Right renal pelvis (tissue), 4 donors: ENCODE results near the gene HMCN1. TPM values are rescaled to one million over a fixed set of nuclear protein-coding genes. Genes with fewer than 3 reads are reported as not detected.

Source experiments
- DNase-seq, 4 donors: peaks; one replicate each; pipeline ENCODE4 v3.0.0-alpha.2; 2013; ENCODE audit warnings: low read depth in 4 of 4, low spot score in 3 of 4, missing footprints in 1 of 4
- polyA plus RNA-seq, 4 donors: library from polyadenylated mRNA; unstranded; fragments of 120-200 nt; gene quantifications; one replicate each; pipeline ENCODE4 v1.2.1, GENCODE V29; 2013; ENCODE audit not compliant: insufficient read length in 4 of 4

The HMCN1 gene
- polyA plus RNA-seq, 4 donors, result 42.8 to 49.6 (median 46.6) TPM

- DNase-seq, result no peak
Measured at GRCh38 chr1:185795181-185795580, 61.0 kb downstream of the HMCN1 start.

- no peak for DNase-seq
Measured at GRCh38 chr1:185798505-185798904, 64.3 kb downstream of the HMCN1 start.

- DNase-seq, result no peak
Measured at GRCh38 chr1:185803241-185803640, 69.0 kb downstream of the HMCN1 start.

DNA sequence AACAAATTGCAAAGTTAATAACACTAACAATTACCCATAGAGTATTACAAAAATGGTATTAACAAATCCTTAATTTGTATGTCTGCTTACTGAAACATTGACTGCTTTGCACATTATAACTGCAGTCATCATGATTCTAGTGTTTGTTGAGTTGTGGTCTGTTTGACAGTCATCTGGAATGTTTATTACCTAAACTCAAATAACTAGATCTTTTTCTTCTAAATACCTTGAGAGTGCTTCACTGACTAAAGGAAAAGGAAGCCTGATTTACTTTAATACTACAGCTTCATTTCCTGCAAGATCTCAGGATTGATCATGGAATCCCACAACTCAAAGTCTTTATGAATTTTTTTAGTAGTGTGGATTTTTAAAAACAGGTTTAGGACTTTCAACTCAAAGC is 70.0 kb downstream of the HMCN1 start:
- DNase-seq, result no peak

GRCh38 chr1:185804608-185805007 is 70.4 kb downstream of the HMCN1 start:
- DNase-seq, result no peak

DNA sequence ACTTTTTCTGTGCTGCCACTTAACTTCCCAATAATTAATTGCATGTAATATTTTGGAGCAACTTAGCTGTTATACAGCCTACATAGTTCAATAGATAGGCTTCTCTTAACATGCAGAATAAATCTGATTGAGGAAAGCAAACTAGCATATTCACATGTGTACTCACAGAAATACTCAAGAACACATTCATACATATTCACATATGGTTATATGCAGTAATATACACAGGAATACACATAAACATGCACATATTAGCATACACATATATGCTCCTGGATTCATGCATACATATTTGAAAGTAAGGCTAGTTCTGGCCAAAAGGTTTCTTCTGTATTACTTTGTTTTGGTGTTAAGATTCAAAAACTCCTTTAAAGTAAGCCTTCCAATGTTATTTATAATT is 73.1 kb downstream of the HMCN1 start:
- DNase-seq, result no peak

DNA sequence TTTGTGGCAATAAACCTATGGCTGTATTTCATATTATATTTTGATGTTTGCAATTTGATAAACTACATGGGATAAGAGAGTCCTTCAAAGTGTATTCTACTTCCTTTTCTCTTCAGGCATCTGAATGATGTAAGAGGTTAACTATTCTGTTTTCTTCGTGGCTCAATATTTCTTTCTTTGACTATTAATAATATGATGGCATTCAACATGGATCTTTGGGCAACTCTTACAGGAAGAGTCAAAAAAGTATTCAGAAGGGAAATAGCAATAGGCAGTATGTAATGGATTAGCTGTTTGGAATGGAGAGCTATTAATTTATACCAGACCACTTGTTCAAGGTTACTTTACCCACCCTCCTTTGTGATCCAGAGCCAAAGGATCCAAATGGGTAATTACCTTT is 74.4 kb downstream of the HMCN1 start:
- DNase-seq, result no peak

DNA sequence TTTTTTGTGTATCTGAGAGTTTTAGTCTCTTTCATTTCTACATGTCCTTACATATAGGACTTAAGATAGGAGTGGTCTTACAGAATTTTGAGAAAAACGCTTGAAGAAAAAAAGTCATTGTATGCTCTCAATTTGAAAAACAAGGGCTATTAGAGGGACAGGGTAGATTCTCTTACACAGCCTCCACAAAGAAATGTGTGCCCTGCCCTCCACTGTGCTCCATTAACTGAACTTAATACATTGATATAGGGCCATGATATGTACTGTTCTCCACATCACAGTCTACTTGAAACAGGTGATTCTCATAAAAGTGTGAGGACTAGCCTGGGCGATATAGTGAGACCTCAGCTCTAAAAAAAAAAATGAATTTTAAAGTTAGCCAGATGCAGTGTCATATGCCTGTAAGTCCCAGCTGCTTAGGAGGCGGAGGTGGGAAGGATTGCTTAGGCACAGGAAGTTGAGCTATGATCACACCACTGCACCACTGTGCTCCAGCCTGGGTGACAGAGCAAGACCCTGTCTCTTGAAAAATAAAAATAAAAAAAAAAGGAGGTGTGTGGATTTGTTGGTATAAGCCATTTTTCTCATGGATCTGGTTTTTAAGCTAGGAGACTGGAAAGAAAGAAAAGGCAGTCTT is 77.0 kb downstream of the HMCN1 start:
- no peak for DNase-seq

- DNase-seq, result no peak
Measured at GRCh38 chr1:185812934-185813333, 78.7 kb downstream of the HMCN1 start.

DNA sequence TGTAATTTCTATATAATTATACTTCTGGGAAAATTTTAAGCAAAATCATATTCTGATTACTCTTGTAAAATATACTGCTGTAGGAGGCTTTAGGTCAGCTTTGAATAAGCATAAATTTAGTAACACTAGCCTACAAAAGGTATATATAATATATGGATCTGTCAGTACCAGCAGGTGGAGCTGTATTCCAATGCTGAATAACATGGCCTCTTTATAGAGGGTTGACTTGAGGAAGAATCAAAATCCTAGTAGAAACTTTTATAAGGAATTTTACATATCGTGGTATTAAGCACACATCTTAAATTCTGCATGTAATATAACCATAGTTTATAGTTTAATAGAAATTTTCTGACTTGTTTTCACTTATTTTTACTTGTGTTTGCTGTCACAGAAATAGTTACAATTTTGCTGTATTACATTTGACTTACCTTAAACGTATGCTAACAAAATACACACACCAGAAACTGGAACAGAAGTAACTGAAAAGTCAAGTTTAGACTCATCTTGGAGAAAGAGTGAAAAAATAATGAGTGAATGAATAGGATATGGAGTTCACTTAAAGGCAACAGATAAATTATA is 79.3 kb downstream of the HMCN1 start:
- peak in 2 of 4 donors; percentile 24 to 27 for DNase-seq

DNA sequence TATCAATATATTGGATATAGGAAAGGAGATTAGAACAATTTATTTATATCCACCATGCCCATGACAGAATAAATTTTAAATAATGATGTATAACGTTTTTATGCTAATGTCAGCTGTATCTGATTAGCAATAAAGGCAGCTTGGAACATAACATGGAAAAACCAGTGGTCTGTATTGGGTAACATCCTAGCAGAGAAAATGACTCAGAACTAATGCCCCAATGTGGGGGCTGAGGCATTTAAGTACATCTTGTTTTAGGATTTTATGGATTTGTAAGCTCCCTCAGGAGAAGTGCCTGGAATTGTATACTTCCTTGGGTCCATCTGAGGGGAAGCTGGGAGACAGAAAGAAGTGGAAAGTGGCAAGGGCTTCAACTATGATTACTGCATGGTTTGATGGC is 82.3 kb downstream of the HMCN1 start:
- no peak for DNase-seq

DNA sequence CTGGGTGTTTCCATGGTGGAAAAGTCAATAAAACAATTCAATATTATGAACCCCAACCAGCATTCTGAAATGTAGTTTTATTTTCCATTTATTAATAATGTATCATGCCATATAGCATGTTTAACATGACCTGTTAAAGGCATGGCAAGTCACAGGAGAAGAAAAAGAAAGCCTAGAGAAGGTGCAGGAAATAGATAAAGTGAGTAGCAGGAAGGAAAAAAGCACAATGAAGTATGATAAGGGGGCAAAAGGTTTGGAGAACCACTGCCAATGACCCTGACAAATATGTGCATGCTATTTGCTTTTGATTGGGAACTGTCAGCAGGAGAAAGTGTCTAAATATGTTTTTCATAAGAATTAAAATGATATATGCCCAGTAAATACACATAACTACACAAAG is 85.6 kb downstream of the HMCN1 start:
- DNase-seq, result no peak

DNA sequence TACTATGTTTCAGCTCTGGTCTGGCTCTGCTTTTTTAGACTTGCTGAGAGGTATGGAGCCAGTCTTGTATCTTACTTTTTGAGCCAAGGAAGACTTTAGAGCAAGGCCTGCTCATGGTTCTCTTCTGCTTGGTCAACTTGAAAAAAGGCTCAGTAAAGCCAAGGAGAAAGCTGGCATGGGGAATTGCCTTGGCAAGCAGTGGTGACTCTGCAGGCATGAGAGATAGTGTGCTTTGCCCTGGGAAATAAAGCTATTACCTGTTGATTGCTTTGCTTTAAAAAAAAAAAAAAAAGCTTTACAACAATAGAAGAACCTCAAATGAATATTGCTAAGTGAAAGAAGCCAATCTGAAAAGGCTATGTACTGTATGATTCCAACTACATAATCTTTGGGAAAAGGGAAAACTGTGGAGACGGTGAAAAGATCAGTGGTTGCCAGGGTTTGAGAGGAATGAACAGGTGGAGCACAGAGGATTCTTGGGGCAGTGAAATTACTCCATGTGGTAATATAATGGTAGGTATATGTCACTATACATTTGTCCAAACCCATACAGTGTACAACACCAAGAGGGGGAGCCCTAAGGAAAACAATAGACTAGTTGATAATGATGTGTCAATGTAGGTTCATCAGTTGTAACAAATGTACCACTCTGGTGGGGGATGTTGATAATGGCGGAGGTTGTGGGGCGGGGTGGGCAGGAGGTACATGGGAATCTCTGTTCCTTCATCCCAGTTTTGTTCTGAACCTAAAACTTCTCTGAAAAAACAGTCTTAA is 87.6 kb downstream of the HMCN1 start:
- no peak for DNase-seq

DNA sequence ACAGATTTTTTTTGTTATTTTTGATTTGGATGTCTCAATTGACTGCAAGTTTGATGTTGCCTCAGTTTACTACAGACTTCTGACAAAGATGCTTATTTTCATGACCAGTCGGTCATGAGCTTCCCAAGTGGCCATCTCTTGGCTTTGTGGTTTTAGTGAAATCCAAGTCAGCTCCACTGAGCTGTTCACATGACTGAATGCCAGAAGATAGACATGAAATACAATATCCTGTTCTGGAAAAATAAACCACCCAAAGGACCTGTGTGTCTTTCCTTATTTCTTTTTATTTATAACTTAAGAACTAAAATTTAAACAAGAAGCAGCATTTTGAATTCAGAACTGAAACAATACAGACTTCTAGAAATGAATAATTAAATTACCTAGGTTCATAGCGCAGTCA is 89.3 kb downstream of the HMCN1 start:
- DNase-seq, result no peak

DNA sequence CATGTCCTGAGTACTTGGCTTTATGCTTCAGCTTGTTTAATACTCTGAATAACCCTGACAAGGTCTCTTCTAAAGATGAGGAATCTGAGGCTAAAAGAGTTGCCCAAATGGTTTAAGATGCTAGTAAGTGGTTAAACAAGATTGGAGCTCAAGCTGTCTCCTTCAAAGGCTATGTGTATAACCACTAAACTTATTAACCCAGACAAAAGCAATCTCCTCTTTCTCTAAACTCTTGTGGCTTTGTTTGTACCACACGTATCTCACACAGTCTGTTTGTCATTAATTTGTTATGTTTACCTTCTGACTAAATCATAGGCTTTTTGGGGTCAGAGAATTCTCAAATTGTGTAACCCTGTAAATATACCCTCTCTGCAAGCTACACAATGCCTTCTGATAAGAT is 89.9 kb downstream of the HMCN1 start:
- DNase-seq, result no peak

DNA sequence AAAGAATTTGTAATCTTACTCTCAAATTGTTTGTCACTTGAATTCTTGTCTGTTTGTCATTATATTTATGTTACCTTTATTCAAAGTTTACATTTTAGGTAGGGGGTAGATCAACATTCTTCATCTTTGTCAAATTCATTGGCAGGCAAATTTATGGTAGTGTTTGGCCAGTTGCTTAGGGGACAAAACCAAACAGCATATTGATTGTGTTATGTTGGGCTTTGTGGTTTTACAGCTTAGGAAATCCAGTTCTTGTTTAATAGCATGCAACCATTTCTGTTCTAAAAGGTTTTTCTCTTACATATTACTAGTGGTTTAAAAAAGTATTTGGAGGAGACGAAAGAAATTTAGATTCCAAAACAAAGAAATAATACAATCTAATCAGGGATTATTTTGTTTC is 91.4 kb downstream of the HMCN1 start:
- no peak for DNase-seq

GRCh38 chr1:185834371-185834905 is 100.2 kb downstream of the HMCN1 start:
- no peak for DNase-seq

- DNase-seq, result no peak
Measured at GRCh38 chr1:185835191-185835590, 101.0 kb downstream of the HMCN1 start.

DNA sequence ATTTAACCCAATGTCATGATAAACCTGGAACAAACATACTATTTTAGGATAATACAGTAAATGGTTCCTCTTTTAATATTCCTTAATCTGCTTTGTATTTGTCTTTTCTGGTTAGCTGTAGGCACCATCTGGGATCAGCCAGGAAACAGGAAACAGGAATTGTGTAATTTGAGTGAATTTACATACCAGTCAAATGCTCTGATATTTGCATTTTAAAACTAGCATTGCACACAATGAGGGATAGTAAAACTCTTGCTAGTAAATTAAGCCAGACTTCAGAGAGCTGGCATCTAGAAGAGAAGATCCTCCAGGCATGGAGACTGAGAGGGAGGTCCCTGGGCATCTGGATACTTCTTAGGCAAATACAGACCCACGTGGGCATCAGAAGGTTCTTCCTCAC is 103.5 kb downstream of the HMCN1 start:
- no peak for DNase-seq

DNA sequence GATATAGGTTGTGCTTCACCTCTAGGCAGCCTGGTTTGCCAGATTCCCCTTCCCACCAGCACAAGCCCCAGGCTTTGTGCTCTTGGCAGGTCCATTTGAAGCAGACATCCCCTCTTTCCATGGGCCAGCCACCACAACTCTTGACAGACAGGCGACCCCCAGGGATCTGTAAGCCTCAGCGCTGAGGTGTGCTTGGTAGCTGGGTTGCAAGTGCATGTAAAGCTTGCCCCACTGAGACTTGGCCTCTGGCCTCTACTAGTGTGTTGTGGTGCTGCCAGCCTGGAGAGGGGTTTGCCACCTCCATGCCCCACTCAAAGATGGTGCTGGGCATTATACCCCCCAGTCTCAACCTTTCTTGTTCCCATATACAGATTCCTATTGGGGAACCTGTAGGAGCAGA is 103.9 kb downstream of the HMCN1 start:
- DNase-seq, result no peak

DNA sequence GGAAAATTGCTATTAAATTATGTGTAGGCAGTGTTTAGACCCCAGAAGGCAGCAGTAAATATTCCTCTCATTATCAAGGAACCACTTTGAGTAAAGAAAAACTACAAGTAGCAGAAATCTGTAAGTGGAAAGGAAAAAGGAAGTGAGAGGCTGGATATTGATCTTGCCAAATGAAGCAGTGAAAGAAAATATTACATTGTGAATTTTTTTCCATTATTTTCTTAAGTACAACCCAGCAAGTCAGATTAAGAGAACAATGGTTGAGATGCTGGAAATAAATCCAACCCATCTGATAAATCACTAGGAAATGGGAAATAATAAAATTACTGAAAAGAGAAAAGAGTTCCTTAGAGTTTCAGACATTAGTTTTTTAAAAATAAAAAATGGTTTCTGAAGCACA is 106.7 kb downstream of the HMCN1 start:
- DNase-seq, result no peak
